Right lobe of liver (tissue), 4 donors: ENCODE data around the gene TRIP12.

Experiments
- POLR2A ChIP-seq: fragments of 450-650 bp; IDR thresholded peaks from one replicate; pipeline ENCODE4 v1.6.1; 2017; ENCODE audit warnings: antibody characterized with exemption, mild to moderate bottlenecking
- TF ChIP-seq, protein P1 (sequence below), 4 donors: fragments of 200-600 bp in 3 of 4; fragments of 450-650 bp in 1 of 4; IDR thresholded peaks; one replicate each; pipeline versions ENCODE4 v1.5.1 to v1.8.0; 2016 to 2022; ENCODE audit warnings: antibody characterized with exemption in 4 of 4, mild to moderate bottlenecking in 2 of 4
- donor health status: DM: no; HTN: no; CAD: no.
- donor health status: DM: no; HTN: no; CAD: no.
- donor health status: DM: no; HTN: yes; CAD: no.

DNA sequence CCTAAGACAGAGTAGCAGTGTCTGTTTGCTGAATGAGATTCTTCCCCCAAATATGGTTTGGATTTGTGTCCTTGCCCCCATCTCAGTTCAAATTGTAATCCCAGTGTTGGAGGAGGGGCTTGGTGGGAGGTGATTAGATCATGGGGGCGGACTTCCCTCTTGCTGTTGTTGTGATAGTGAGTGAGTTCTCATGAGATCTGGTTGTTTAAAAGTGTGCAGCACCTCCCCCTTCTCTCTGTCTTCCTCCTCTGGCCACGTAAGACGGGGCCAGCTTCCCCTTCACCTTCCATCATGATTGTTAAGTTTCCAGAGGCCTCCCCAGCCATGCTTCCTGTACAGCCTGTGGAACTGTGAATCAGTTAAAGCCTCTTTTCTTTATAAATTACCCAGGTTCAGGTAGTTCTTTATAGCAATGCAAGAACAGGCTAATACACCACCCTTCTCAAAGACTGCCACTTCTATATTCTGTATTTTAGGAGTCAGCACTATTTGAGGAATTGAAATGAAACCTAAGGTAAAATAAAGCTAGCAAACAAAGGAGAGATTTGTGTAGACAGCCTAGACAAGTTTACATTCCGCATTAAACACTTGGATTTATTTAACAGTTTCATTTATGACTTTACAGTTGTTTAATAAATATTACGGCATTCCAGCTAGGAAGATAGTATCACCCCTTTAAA lies 22.1 kb upstream of the TRIP12 start:
- TF ChIP-seq, protein P1, sequence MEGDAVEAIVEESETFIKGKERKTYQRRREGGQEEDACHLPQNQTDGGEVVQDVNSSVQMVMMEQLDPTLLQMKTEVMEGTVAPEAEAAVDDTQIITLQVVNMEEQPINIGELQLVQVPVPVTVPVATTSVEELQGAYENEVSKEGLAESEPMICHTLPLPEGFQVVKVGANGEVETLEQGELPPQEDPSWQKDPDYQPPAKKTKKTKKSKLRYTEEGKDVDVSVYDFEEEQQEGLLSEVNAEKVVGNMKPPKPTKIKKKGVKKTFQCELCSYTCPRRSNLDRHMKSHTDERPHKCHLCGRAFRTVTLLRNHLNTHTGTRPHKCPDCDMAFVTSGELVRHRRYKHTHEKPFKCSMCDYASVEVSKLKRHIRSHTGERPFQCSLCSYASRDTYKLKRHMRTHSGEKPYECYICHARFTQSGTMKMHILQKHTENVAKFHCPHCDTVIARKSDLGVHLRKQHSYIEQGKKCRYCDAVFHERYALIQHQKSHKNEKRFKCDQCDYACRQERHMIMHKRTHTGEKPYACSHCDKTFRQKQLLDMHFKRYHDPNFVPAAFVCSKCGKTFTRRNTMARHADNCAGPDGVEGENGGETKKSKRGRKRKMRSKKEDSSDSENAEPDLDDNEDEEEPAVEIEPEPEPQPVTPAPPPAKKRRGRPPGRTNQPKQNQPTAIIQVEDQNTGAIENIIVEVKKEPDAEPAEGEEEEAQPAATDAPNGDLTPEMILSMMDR (IDR thresholded peaks at IDR 0.05), result no peak
- no peak for TF ChIP-seq POLR2A
